WTC11 (cell line): ENCODE results near the gene GALNT13. TPM values are rescaled to one million over a fixed set of nuclear protein-coding genes. Genes with fewer than 3 reads are reported as not detected.

Source experiments
- ATAC-seq: fragments of 200-7000 bp; cut with Tn5 transposase; 2 replicates; pipeline ENCODE4 v1.10.0; 2021; ENCODE audit warnings: mild to moderate bottlenecking, moderate library complexity
- CTCF ChIA-PET: fragments of 300-600 bp; sonication (Branson Sonifier 250); formaldehyde crosslinking; loops from one replicate; lab custom pipeline; 2021; ENCODE audit warnings: antibody characterized with exemption; lab: Charles Lee
- POLR2A ChIA-PET: fragments of 350-600 bp; sonication (Branson Sonifier 250); formaldehyde crosslinking; loops from one replicate; lab custom pipeline; 2021; ENCODE audit warnings: antibody characterized with exemption; lab: Charles Lee
- DNase-seq: peaks from one replicate; pipeline ENCODE4 v3.0.0; 2021; ENCODE audit warnings: low spot score
- H3K27ac Mint-ChIP-seq: 2 replicates; pipeline ENCODE4 v1.8.0; 2021; ENCODE audit warnings: mixed read lengths
- H3K27me3 Mint-ChIP-seq: 2 replicates; pipeline ENCODE4 v1.8.0; 2021; ENCODE audit warnings: low read depth, mild to moderate bottlenecking, moderate library complexity, mixed read lengths
- H3K36me3 Mint-ChIP-seq: 2 replicates; pipeline ENCODE4 v1.8.0; 2021; ENCODE audit warnings: mixed read lengths
- H3K4me1 Mint-ChIP-seq: 2 replicates; pipeline ENCODE4 v1.8.0; 2022; ENCODE audit warnings: mixed read lengths
- H3K4me3 Mint-ChIP-seq: 2 replicates; pipeline ENCODE4 v1.8.0; 2021; ENCODE audit warnings: mild to moderate bottlenecking, moderate library complexity, mixed read lengths
- H3K9me3 Mint-ChIP-seq: 2 replicates; pipeline ENCODE4 v1.8.0; 2021; ENCODE audit warnings: mixed read lengths
- GRHL2 ChIP-seq: fragments of 250-450 bp; sonication (Bioruptor Pico); IDR thresholded peaks from 2 replicates; pipeline ENCODE4 v1.8.0; 2022; ENCODE audit warnings: mild to moderate bottlenecking, moderate library complexity; ENCODE audit not compliant: insufficient replicate concordance, severe bottlenecking
- IRF2 ChIP-seq: sonication (generic); formaldehyde crosslinking; IDR thresholded peaks from 2 replicates; pipeline ENCODE4 v1.8.0; 2022; ENCODE audit warnings: low read depth, missing genetic modification reagents, borderline replicate concordance
- JUN ChIP-seq: sonication (generic); formaldehyde crosslinking; IDR thresholded peaks from 2 replicates; pipeline ENCODE4 v1.8.0; 2023; ENCODE audit warnings: mild to moderate bottlenecking, missing genetic modification reagents
- NFE2L1 ChIP-seq: sonication (generic); formaldehyde crosslinking; IDR thresholded peaks from 2 replicates; pipeline ENCODE4 v1.8.1; 2023; ENCODE audit warnings: missing genetic modification reagents
- NFYB ChIP-seq: sonication (generic); formaldehyde crosslinking; conservative IDR thresholded peaks from 2 replicates; pipeline ENCODE4 v1.8.0; 2022; ENCODE audit warnings: low read depth, missing genetic modification reagents
- OVOL2 ChIP-seq: fragments of 250-450 bp; sonication (Bioruptor Pico); IDR thresholded peaks from 2 replicates; pipeline ENCODE4 v1.9.0; 2021; ENCODE audit warnings: mild to moderate bottlenecking, borderline replicate concordance
- TCF7 ChIP-seq: sonication (generic); formaldehyde crosslinking; IDR thresholded peaks from 2 replicates; pipeline ENCODE4 v1.8.0; 2022; ENCODE audit warnings: mild to moderate bottlenecking, low read depth, missing genetic modification reagents, moderate library complexity
- TEAD1 ChIP-seq: sonication (generic); formaldehyde crosslinking; IDR thresholded peaks from 2 replicates; pipeline ENCODE4 v1.8.0; 2022; ENCODE audit warnings: mild to moderate bottlenecking, missing genetic modification reagents
- TP53 ChIP-seq: sonication (generic); formaldehyde crosslinking; IDR thresholded peaks from 2 replicates; pipeline ENCODE4 v1.8.1; 2023; ENCODE audit warnings: mild to moderate bottlenecking, missing genetic modification reagents
- ZNF232 ChIP-seq: sonication (generic); formaldehyde crosslinking; IDR thresholded peaks from 2 replicates; pipeline ENCODE4 v1.8.0; 2022; ENCODE audit warnings: mild to moderate bottlenecking, missing genetic modification reagents
- ZNF317 ChIP-seq: sonication (generic); formaldehyde crosslinking; IDR thresholded peaks from 2 replicates; pipeline ENCODE4 v1.8.1; 2023; ENCODE audit warnings: low read depth, mild to moderate bottlenecking, moderate library complexity, missing genetic modification reagents, borderline replicate concordance
- total RNA-seq: library from RNA; stranded (reverse); gene quantifications from 3 replicates; pipeline ENCODE4 v1.2.3, GENCODE V29; 2021
- TF ChIP-seq, protein P1 (sequence below): sonication (generic); formaldehyde crosslinking; conservative IDR thresholded peaks from 2 replicates; pipeline ENCODE4 v1.8.1; 2023; ENCODE audit warnings: mild to moderate bottlenecking, low read depth, missing genetic modification reagents, moderate library complexity
- TF ChIP-seq, protein P2 (sequence below): sonication (generic); formaldehyde crosslinking; IDR thresholded peaks from 2 replicates; pipeline ENCODE4 v1.8.1; 2023; ENCODE audit warnings: mild to moderate bottlenecking, missing genetic modification reagents
- TF ChIP-seq, protein P3 (sequence below): sonication (generic); formaldehyde crosslinking; IDR thresholded peaks from 2 replicates; pipeline ENCODE4 v1.8.0; 2022; ENCODE audit warnings: mild to moderate bottlenecking, missing genetic modification reagents
- TF ChIP-seq, protein P4 (sequence below): sonication (generic); formaldehyde crosslinking; IDR thresholded peaks from 2 replicates; pipeline ENCODE4 v1.8.0; 2023; ENCODE audit warnings: missing genetic modification reagents
- TF ChIP-seq, protein P5 (sequence below): fragments of 250-450 bp; sonication (Bioruptor Pico); IDR thresholded peaks from 2 replicates; pipeline ENCODE4 v1.9.0; 2021; ENCODE audit warnings: moderate library complexity, mild to moderate bottlenecking, inconsistent platforms, borderline replicate concordance
- TF ChIP-seq, protein P6 (sequence below): sonication (generic); formaldehyde crosslinking; IDR thresholded peaks from 2 replicates; pipeline ENCODE4 v1.8.1; 2023; ENCODE audit warnings: mild to moderate bottlenecking, missing genetic modification reagents
- TF ChIP-seq, protein P7 (sequence below): fragments of 250-450 bp; sonication (Bioruptor Pico); IDR thresholded peaks from 2 replicates; pipeline ENCODE4 v1.9.0; 2021; ENCODE audit warnings: mild to moderate bottlenecking
- TF ChIP-seq, protein P8 (sequence below): fragments of 250-450 bp; sonication (Bioruptor Pico); conservative IDR thresholded peaks from 2 replicates; pipeline ENCODE4 v1.9.0; 2021; ENCODE audit warnings: mild to moderate bottlenecking
- TF ChIP-seq, protein P9 (sequence below): fragments of 200-600 bp; IDR thresholded peaks from 2 replicates; pipeline ENCODE4 v1.8.0; 2022; ENCODE audit warnings: antibody characterized with exemption

Gene GALNT13
- total RNA-seq, 1 experiment from 2014 or later: 9.9 TPM

DNA sequence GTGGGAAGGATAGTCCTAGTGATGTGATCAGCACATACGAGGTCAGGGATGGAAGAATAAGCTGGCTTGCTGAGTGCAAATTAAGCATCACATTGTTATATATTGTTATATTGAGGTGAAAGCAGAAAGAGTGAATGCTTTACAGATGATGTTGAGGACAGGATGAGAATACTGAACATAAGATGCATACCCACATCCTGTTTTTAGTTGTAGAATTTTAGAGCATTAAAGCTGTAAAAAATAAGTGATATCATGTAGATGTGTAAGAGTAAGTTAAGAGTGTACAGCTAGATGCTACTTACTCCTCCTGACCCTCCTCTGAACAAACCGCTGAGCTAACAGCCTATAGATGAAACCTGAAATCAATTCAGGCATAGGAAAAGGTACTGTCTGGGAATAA, 555.7 kb downstream of the GALNT13 start:
- CTCF ChIA-PET: interaction anchor here (0.8 kb wide), 1 partner anchor 11 kb away, joined by 3 read pairs; no protein-coding TSS in a partner anchor
- Mint-ChIP-seq H3K36me3 (peaks cover 3% of the 10 kb centered on the region; the same call in 1 of the 2 replicates), H3K27ac (no peak overlapping the region), H3K4me3 (no peak overlapping the region), H3K27me3 (no peaks in the 10 kb centered on the region), H3K4me1 (no peaks in the 10 kb centered on the region), H3K9me3 (peaks cover 11% of the 10 kb centered on the region)
- no peak for DNase-seq
- no peak for TF ChIP-seq ZNF232 (CRISPR knock-in tag)
- TF ChIP-seq, protein P1, sequence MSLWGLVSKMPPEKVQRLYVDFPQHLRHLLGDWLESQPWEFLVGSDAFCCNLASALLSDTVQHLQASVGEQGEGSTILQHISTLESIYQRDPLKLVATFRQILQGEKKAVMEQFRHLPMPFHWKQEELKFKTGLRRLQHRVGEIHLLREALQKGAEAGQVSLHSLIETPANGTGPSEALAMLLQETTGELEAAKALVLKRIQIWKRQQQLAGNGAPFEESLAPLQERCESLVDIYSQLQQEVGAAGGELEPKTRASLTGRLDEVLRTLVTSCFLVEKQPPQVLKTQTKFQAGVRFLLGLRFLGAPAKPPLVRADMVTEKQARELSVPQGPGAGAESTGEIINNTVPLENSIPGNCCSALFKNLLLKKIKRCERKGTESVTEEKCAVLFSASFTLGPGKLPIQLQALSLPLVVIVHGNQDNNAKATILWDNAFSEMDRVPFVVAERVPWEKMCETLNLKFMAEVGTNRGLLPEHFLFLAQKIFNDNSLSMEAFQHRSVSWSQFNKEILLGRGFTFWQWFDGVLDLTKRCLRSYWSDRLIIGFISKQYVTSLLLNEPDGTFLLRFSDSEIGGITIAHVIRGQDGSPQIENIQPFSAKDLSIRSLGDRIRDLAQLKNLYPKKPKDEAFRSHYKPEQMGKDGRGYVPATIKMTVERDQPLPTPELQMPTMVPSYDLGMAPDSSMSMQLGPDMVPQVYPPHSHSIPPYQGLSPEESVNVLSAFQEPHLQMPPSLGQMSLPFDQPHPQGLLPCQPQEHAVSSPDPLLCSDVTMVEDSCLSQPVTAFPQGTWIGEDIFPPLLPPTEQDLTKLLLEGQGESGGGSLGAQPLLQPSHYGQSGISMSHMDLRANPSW (CRISPR knock-in tag): no peak
- TF ChIP-seq, protein P2, sequence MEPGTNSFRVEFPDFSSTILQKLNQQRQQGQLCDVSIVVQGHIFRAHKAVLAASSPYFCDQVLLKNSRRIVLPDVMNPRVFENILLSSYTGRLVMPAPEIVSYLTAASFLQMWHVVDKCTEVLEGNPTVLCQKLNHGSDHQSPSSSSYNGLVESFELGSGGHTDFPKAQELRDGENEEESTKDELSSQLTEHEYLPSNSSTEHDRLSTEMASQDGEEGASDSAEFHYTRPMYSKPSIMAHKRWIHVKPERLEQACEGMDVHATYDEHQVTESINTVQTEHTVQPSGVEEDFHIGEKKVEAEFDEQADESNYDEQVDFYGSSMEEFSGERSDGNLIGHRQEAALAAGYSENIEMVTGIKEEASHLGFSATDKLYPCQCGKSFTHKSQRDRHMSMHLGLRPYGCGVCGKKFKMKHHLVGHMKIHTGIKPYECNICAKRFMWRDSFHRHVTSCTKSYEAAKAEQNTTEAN: no peak
- TF ChIP-seq, protein P3, sequence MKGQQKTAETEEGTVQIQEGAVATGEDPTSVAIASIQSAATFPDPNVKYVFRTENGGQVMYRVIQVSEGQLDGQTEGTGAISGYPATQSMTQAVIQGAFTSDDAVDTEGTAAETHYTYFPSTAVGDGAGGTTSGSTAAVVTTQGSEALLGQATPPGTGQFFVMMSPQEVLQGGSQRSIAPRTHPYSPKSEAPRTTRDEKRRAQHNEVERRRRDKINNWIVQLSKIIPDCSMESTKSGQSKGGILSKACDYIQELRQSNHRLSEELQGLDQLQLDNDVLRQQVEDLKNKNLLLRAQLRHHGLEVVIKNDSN (CRISPR knock-in tag): no peak
- no peak for TF ChIP-seq TCF7 (CRISPR knock-in tag)
- TF ChIP-seq, protein P4, sequence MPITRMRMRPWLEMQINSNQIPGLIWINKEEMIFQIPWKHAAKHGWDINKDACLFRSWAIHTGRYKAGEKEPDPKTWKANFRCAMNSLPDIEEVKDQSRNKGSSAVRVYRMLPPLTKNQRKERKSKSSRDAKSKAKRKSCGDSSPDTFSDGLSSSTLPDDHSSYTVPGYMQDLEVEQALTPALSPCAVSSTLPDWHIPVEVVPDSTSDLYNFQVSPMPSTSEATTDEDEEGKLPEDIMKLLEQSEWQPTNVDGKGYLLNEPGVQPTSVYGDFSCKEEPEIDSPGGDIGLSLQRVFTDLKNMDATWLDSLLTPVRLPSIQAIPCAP (CRISPR knock-in tag): no peak
- no peak for TF ChIP-seq GRHL2 (CRISPR knock-in tag)
- TF ChIP-seq, protein P5, sequence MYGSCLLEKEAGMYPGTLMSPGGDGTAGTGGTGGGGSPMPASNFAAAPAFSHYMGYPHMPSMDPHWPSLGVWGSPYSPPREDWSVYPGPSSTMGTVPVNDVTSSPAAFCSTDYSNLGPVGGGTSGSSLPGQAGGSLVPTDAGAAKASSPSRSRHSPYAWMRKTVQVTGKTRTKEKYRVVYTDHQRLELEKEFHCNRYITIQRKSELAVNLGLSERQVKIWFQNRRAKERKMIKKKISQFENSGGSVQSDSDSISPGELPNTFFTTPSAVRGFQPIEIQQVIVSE (CRISPR knock-in tag): no peak
- no peak for TF ChIP-seq TEAD1 (CRISPR knock-in tag)
- no peak for TF ChIP-seq NFE2L1 (CRISPR knock-in tag)
- TF ChIP-seq JUN (CRISPR knock-in tag): no peak
- TF ChIP-seq, protein P6, sequence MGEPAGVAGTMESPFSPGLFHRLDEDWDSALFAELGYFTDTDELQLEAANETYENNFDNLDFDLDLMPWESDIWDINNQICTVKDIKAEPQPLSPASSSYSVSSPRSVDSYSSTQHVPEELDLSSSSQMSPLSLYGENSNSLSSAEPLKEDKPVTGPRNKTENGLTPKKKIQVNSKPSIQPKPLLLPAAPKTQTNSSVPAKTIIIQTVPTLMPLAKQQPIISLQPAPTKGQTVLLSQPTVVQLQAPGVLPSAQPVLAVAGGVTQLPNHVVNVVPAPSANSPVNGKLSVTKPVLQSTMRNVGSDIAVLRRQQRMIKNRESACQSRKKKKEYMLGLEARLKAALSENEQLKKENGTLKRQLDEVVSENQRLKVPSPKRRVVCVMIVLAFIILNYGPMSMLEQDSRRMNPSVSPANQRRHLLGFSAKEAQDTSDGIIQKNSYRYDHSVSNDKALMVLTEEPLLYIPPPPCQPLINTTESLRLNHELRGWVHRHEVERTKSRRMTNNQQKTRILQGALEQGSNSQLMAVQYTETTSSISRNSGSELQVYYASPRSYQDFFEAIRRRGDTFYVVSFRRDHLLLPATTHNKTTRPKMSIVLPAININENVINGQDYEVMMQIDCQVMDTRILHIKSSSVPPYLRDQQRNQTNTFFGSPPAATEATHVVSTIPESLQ (CRISPR knock-in tag): no peak
- TF ChIP-seq, protein P7, sequence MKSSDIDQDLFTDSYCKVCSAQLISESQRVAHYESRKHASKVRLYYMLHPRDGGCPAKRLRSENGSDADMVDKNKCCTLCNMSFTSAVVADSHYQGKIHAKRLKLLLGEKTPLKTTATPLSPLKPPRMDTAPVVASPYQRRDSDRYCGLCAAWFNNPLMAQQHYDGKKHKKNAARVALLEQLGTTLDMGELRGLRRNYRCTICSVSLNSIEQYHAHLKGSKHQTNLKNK (CRISPR knock-in tag): no peak
- no peak for TF ChIP-seq ZNF317 (CRISPR knock-in tag)
- no peak for TF ChIP-seq TP53 (CRISPR knock-in tag)
- no peak for TF ChIP-seq NFYB (CRISPR knock-in tag)
- POLR2A ChIA-PET: no interaction called here
- ATAC-seq: no peak

DNA sequence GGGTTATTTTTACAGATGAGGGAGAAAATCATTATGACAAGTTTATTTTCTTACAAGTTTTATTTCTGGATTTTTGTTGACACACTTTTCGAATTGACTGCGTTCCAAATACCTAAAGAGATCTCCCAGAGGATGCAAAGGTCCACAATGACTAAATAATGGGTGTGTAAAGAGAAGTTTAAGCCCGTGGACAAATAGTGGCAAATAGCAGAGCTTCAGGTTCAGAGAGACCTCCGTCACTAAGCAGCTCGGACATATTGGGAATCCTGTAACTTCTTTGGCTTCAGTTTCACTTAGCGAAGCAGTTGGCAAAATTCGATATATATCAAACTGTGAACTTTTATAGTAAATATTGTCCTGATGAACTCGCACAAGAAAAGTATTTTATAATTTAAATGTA, 556.3 kb downstream of the GALNT13 start:
- DNase-seq: no peak
- H3K27ac Mint-ChIP-seq: no peak overlapping the region
- no peaks in the 10 kb centered on the region for H3K27me3 Mint-ChIP-seq
- peaks cover 3% of the 10 kb centered on the region; the same call in 1 of the 2 replicates for H3K36me3 Mint-ChIP-seq
- ChIA-PET CTCF (interaction anchor here (0.8 kb wide), 1 partner anchor 11 kb away, joined by 3 read pairs; no protein-coding TSS in a partner anchor), POLR2A (no interaction called here)
- H3K9me3 Mint-ChIP-seq: peaks cover 11% of the 10 kb centered on the region
- no peak for ATAC-seq
- no peak overlapping the region for H3K4me3 Mint-ChIP-seq
- H3K4me1 Mint-ChIP-seq: no peaks in the 10 kb centered on the region
- TF ChIP-seq, protein P8, sequence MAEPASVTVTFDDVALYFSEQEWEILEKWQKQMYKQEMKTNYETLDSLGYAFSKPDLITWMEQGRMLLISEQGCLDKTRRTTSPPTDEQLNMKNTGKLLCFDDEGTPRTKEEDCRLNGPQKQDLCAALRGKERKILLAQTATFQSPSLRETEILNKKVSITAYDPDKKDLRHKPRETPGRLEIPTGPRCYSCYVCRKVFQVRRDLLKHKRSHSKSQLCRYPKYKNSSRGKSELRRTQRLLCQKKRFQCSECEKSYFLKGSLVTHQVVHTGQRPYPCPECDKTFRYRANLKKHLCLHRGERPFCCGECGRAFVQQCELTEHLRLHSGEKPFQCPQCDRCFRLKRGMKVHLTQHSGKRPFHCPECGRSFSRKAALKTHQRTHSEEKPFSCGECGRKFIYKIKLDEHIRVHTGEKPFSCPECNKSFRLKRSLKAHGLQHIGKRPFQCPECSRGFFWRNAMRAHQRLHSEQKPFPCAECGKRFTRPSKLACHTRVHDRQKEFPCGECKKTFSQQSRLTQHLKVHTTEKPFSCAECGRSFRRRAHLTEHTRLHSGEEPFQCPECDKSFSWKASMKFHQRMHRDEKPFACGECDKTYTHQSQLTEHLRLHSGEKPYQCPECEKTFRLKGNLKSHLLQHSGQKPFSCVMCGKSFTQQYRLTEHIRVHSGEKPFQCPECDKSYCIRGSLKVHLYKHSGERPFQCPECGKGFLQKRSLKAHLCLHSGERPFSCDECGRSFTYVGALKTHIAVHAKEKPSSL (CRISPR knock-in tag): no peak
- TF ChIP-seq OVOL2 (CRISPR knock-in tag) (no peak), IRF2 (CRISPR knock-in tag) (no peak)
- TF ChIP-seq, protein P9, sequence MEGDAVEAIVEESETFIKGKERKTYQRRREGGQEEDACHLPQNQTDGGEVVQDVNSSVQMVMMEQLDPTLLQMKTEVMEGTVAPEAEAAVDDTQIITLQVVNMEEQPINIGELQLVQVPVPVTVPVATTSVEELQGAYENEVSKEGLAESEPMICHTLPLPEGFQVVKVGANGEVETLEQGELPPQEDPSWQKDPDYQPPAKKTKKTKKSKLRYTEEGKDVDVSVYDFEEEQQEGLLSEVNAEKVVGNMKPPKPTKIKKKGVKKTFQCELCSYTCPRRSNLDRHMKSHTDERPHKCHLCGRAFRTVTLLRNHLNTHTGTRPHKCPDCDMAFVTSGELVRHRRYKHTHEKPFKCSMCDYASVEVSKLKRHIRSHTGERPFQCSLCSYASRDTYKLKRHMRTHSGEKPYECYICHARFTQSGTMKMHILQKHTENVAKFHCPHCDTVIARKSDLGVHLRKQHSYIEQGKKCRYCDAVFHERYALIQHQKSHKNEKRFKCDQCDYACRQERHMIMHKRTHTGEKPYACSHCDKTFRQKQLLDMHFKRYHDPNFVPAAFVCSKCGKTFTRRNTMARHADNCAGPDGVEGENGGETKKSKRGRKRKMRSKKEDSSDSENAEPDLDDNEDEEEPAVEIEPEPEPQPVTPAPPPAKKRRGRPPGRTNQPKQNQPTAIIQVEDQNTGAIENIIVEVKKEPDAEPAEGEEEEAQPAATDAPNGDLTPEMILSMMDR: no peak
